Endometrium (tissue), 2 donors: ENCODE data around the gene DAND5.

Experiments used
- FAIRE-seq: peaks from 2 replicates; lab custom pipeline; 2012; peaks lifted over from hg19 to GRCh38; lab: Jason Lieb, UNC
- donor health status: control.
- donor health status: control.

Gene DAND5

GRCh38 chr19:12994701-12995595, 25.6 kb downstream of the DAND5 start, which contains the start of gene NFIX:
TSS of gene NFIX (plus strand) at chr19:12995475. CDS start at chr19:12995838, 363 bp downstream.
- no peak for FAIRE-seq

DNA sequence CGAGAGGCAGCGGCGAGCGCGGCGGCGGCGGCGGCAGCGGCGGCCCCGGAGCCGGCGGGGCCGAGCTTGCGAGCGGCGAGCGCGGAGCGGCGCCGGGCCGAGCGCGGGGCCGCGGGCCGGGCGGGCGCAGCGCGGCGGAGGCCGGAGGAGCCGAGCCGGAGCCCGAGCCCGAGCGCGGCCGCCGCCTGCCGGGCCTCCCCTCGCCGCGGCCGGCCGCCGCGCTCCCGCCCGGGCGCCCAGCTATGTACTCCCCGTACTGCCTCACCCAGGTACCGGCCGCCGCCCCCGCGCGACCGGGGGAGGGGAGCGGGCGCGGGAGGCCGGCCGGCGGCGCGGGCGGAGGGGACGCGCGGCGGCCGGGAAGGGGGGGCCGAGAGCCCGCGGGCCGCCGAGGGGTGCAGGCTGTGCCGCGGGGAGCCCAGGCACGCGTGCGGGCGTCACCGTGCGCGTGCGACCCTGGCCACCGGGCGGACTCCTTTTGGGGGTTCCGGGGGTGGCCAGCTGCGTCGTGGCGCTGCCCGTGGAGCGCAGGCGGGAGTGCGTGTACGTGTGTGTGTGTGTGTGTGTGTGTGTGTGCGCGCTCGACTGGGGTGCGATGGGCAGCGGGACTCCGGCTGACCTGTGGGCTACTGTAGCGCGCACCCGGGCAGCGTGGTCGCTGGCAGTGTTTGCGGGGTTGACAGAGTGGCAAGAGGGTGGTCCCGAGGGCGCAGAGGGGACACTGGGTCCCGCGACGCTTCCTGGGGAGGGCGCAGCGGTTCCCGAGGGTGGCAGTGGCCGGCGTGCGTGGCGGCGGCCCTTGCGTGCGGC, 26.4 kb downstream of the DAND5 start:
- FAIRE-seq: no peak

DNA sequence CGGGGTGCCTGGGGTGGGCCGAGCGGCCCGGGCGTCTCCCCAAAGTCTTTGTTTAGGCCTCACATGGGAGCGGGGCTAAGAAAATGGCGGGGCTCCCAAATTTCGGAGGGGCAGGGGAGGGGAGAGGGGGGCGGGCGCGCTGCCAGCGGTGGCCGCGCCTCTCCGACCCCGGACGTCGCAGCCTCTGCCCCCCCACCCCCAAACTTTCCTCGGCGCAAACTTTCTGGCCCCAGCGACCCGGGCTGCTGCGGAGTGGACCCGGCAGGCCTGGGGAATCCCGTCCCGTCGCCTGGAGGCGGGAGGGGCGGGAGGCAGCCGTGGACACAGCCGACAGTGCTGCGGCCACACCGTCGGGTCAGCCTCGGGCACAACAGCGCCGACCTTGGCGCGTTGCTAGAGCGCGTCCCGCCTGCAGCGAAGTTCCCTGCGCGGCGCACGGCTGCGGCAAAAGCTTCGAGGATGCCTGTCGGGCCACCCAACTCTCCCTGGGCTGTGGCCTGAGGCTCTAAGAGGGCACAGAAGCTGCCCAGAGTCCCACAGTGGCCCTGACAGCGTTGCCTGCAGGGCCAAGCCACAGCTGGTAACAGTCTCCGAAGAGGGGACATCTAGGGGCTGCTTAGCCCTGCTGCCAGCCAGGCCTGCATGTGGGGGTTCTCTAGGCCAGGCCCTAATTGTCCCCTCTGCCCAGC, 27.2 kb downstream of the DAND5 start:
- FAIRE-seq: no peak

- no peak for FAIRE-seq
Observed at GRCh38 chr19:12997179-12997966, 28.0 kb downstream of the DAND5 start.

DNA sequence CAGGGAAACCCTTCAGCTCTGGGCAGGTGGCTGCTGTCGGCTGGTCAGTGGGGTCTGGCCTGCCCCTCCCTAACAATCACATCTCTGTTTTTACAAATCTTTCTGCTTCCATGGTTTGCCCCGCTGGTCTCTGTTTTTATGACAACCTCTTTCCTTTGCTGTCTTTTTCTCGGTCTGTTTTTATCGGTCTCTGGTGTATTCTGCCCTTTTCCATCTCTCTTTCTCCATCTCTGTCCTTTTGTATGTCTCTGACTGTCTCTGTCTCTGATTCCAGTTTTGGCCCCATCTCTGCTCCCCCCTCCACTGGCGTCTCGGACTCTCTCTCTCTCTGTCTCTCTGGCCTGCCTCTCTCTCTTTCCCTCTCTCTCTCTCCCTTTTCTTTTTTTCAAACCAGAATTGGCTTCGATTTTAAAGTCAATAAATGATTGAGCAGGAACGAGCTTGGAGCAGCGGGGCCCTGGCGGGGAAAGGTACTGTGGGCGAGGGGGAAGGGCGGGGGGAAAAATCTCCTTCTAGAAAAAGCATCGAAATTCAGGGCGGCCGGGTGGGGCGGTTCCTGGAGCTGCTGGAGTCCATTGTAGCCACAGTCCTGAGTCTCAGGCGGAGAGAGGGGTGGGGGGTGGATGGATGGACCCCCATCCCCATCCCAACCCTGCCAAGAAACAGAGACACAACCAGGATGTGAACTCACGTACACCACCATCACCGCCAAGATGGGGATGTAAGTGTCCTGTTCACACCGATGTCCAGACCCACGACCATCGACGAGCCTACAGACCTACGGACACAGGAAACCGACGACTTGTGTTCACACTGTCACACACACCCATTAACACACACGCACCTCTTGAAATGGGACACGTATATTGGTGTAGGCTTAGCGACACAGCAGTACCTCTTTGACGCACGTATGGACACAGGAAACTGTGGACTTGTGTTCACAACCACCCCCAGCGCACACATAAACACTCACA, 28.9 kb downstream of the DAND5 start:
- FAIRE-seq: no peak

DNA sequence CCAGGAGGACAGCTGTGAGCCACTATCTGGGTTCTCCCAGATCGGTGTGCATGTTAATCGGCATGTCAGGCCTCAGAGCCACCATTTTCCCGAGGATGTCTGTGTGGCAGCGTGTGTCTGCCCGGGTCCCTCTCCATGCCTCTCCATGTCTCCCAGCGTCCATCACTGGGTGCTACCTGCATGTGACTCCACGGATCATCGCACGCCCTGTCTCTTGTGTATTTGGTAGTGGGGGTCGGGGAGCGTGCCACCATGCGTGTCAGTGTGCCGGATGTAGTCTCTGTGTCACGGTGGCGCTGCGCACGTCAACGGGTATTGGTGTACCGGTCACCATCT, 31.8 kb downstream of the DAND5 start:
- FAIRE-seq: no peak

DNA sequence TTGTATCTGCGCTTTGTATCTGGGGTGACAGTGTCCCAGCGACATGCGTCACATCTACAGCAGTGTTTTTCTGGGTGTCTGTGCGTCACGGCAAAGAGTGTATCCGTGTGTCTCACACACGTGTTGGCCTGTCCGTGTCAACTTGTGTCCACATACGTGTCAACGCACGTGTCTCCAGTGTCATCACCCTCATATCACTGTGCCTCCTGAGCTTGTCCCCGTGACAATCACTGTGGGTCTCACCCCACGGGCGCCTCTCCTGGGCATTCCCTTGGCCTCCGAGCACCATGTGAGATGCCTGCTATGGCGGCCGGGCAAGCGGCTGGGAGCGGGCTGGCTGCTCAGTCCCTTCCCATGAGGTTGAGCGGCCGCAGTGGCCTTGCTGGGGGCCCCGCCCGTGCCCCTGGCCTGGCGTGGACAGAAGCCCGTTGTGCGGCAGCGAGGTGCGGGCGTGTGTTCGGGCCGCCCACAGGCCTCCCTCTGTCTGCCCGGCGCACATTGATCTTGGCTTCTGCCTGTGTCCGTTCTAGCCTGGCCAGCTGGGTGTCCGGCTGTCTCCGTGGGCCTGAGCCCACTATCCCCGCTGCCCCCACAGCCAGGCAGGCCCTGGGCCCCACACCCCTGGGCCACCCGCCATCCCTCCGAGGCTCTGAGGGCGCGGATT, 32.3 kb downstream of the DAND5 start:
- no peak for FAIRE-seq

- FAIRE-seq: no peak
Observed at GRCh38 chr19:13002166-13002898, 33.0 kb downstream of the DAND5 start.

DNA sequence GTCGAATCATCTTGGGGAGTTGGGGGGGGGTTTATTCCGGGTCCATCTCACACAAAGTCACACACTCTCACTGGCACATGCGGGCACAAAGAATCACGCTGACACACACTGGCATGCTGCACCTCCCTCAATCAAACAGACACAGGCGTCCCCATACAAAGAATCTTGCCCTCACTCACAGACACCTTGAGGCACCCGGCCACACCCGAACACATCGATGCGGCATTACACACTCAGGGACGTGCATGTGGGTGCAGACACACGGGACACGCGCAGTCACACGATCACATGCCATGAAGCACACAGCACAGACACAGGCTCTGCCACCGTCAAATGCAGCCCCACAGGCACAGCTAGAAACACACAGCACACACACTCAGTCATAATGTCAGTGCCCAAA, 33.7 kb downstream of the DAND5 start:
- FAIRE-seq: no peak

DNA sequence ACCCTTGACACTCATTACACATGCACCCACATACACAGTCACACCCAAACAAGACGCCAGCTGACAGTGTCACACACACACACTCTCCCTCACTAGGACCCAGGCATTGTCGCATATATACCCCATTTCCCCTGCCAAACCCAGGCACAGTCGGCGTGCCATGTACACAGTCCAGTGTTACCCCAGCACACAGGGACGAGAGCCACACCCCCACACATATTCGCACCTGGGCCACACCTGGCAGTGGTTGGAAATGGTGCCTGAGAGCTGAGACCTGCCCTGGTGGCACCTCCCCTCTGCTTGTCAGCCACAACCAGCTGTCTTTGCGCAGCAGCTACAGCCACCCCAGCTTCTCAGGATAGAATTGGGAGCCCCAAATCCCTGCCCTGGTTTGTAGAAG, 34.9 kb downstream of the DAND5 start:
- FAIRE-seq: no peak

DNA sequence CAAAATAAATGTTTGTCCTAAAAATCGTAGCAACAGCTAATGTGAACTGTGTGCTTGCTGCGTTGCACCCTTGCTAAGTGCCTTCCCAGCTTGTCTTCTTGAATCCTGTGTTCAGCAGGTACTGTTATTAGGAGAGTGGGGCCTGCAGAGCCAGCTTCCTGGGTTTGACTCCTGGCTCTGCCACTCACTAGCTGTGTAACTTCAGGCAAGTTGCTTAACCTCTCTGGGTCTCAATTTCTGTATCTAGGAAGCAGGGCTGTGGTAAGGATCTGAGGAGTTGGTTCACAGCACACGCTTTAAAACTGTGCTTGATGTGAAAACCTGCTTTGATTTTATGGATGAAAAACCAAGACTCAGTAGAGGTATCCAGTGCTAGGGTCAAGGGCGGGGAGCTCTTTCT, 35.9 kb downstream of the DAND5 start:
- no peak for FAIRE-seq

- no peak for FAIRE-seq
Observed at GRCh38 chr19:13005861-13006370, 36.5 kb downstream of the DAND5 start.

DNA sequence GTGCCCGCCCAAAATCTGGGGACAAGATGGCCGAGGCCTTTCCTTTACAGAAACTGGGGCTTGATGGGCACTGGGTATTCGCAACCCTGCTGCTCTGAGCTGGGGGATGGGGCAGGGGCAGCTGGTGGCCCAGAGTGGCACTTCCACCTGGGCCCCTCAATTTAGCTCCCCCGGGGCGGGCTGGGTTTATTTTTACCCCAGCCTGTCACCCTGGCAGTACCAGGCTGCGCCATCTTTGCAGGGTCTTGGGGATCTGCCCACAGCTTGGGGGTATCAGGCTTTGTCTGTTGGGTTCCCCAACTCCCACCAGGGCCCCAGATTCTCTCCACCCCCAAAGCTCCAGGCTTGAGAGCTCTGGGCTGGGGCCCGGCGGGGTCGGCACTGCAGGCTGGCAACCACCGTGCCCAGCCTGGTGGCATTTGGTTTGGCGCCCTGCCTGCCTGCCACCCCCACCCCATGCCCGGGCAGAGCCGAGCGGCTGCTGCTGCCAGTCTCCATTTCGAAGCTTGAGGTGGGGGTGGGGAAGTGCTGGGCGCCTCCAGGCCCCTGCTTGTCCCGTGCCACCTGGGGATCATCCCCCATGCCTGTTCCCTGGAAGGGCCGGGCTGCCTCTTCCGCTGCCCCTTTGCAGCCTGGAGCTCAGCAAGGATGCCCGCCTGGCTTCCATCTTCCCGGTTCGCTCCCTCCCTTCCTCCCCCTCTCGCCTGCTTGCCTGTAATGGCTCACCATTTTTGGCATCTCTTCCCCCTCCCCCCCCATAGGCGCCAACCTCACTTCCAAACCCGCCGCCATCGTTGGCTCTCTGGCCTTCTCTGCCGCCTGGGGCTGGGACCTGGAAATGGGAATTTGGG, 37.3 kb downstream of the DAND5 start:
- no peak for FAIRE-seq

- FAIRE-seq: no peak
Observed at GRCh38 chr19:13007292-13008045, 38.1 kb downstream of the DAND5 start.

- FAIRE-seq: no peak
Observed at GRCh38 chr19:13008926-13009787, 39.8 kb downstream of the DAND5 start.
